ENCODE results near the gene MAP1LC3B. TPM values are rescaled to one million over a fixed set of nuclear protein-coding genes. Genes with fewer than 3 reads are reported as not detected.

The MAP1LC3B gene
- total RNA-seq, 1 donor from 2014 or later, result 36.1 TPM

Other genes with a start within 250 kb of the MAP1LC3B start
- 1.7 TPM for gene C16orf95, start 74.9 kb upstream of the MAP1LC3B start, total RNA-seq
- 23.7 TPM for gene FBXO31, start 8.6 kb upstream of the MAP1LC3B start, total RNA-seq
- 16.9 TPM for gene ZCCHC14, start 100.7 kb downstream of the MAP1LC3B start, total RNA-seq
- gene JPH3, start 210.2 kb downstream of the MAP1LC3B start, total RNA-seq, result 0.69 TPM

Measured in skin of body (tissue), 1 donor.